Activated CD4-positive, alpha-beta T cell treated with anti-CD3 and anti-CD28 coated beads, Interleukin-2, Interleukin-4, amounts not matched to agents 100 ng/mL and 50 ng/mL, durations not matched to agents 16 hours and 8 hours (primary cell): ENCODE data around the gene TMEM247.
A peak's percentile ranks its signal among the peaks of the same experiment; 100 is the strongest.

Source experiments
- DNase-seq: peaks from one replicate; pipeline ENCODE4 v3.0.0-alpha.2; 2020; ENCODE audit warnings: low spot score

TMEM247 gene

GRCh38 chr2:46489423-46490174 lies 10.2 kb downstream of the TMEM247 start:
- no peak for DNase-seq

- DNase-seq, result no peak
Observed at GRCh38 chr2:46490521-46491141, 11.3 kb downstream of the TMEM247 start.

- DNase-seq, result no peak
Observed at GRCh38 chr2:46492301-46492700, 12.9 kb downstream of the TMEM247 start.

GRCh38 chr2:46493241-46493970 lies 14.0 kb downstream of the TMEM247 start:
- DNase-seq, result peak; percentile 17

GRCh38 chr2:46493971-46494250 lies 14.5 kb downstream of the TMEM247 start:
- no peak for DNase-seq

DNA sequence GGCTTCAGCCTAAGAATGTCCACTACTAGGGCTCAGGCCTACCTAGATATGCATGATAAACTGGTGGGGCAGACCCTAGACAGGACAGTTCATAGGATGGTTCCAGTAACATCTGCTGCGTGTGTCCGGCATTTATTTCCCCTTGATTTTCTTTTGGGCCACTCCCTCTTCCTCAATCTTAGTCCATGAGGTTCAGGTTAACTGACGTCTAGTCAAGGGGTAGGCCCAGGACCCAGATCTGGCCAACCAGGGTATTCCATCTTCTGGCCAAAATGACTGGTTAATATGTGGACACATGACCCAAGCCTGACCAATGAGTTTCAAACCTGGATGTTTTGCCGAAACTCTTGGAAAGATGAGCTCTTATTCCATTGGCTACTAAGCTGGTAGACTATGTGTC lies 15.2 kb downstream of the TMEM247 start:
- no peak for DNase-seq

DNA sequence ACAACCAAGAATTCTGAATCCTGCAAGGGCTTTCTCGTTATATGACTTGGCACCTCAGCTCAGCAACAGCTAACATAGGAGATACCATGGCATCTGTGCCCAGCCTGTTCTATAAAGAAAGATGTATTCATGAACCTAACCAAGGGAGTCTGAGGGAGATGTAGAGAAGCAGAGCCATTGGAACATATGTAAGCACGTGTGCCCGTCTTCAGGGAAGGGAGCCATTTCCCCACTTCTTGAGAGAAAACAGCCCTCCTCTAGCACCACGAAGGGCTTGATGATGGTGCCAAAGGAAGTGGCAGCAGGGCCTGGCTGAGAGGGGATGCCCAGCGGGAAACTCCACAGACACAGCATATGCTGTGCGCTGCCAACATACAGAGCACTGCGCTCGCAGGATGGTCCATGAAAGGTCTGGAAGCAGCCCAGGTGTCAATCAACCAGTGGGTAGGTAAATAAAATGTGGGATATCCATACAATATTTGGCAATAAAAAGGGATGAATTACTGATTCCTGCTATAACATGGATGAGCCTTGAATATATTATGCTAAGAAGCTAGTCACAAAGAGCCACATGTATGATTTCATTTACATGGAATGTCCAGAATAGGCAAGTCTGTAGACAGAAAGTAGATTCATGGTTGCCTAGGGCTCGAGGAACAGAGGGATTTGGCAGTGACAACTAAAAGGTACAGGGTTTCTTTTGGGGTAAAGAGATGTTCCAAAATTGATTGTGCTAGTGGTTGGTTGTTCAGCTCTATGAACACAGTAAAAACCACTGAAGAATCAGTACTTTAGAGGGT lies 16.1 kb downstream of the TMEM247 start:
- DNase-seq, result no peak

GRCh38 chr2:46497766-46498165 lies 18.4 kb downstream of the TMEM247 start:
- DNase-seq, result no peak

- no peak for DNase-seq
Observed at GRCh38 chr2:46498681-46499080, 19.3 kb downstream of the TMEM247 start.

- DNase-seq, result no peak
Observed at GRCh38 chr2:46499392-46499785, 20.0 kb downstream of the TMEM247 start.

DNA sequence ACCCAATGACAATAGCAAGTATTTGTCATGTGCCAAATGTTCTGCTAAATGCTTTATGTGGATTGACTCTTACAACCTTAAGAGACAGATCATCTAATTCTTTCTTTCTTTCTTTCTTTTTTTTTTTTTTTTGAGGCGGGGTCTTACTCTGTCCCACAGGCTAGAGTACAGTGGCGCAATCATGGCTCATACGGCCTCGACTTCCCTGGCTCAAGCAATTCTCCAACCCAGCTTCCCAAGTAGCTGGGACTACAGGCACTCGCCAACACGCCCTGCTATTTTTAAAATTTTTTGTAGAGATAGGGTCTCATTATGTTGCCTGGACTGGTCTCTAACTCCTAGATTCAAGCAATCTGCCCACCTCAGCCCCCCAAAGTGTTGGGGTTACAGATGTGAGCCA lies 21.4 kb downstream of the TMEM247 start:
- DNase-seq, result no peak

DNA sequence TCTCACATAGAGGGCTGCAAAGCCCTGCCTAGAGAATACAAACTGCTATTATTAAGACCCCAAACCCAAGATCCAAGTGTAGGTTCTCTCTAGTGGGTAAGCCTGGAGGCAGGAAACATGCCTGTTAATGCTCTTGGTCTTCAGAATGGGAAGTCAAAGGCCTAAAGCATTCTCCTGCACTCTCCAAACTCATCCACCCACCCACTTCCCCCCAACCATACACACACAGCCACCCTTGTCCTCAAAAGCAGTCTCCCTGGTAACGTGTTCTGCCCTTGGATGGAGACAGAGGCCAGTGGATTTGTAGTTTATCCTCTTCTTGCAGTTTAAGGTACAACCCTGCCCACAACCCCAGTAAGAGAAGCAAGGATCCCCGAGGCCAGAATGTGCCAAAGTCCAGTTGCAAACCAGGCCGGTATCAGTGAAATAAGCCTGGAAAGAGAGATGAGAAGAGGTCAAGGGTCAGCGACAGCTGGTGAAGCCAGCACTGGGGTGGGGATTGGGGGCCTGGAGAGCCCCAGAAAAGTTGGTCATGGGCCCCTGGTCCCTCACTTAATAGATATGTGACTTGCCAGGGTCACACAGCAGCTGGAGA lies 23.0 kb downstream of the TMEM247 start:
- DNase-seq, result no peak

DNA sequence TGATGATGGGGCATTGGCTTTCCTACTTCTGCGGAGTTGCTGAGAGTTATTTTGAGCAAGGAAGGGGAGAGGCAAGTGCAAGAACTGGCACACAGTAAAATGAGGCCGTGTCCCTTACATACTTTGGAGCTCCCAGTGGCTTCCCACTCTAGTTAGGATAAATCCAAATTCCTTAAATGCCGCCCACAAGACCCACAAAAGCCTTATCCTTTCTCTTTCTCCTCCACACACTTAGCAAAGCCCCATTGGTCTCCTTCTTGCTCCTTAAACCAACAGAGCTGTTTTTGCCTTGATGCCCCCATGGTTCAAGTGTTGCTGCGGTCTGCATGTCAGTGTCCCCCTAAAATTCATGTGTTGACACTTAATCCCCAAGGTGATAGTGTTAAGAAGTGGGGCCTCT lies 24.3 kb downstream of the TMEM247 start:
- DNase-seq, result no peak

DNA sequence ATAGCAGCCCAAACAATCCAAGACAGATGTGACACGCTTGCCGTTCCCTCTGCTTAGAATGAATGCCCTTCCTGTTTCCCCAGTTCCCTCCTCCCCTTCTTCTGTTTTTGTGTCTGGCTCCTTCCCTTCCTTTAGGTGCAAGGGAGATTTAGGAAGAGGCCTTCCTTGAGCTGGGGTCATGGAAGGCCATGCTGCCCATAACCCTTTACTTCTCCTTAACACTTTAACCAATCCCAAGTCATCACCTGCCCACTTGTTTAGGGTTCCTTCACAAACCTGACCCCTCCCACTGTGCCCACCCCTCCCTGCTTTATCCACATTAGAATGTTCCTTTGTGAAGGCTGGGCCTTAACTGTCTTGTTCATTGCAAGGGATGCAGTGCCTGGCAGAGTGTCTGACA lies 24.9 kb downstream of the TMEM247 start:
- no peak for DNase-seq

- no peak for DNase-seq
Observed at GRCh38 chr2:46504685-46505471, 25.5 kb downstream of the TMEM247 start.

DNA sequence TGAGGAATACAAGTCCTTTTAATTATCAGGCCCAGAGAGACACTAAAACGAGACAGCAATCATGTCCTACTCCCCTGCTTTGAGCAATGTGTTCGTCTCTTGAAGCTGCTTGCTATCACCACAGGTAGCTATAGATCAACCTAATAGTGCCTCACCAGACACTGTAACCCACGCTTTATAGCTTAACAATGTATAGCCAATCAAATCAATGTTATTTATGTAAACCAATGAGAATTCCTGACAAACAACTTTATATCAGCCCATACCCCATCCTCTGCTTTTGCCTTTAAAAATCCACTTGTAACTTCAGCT lies 26.1 kb downstream of the TMEM247 start:
- DNase-seq, result no peak

- no peak for DNase-seq
Observed at GRCh38 chr2:46506131-46506706, 26.9 kb downstream of the TMEM247 start.

DNA sequence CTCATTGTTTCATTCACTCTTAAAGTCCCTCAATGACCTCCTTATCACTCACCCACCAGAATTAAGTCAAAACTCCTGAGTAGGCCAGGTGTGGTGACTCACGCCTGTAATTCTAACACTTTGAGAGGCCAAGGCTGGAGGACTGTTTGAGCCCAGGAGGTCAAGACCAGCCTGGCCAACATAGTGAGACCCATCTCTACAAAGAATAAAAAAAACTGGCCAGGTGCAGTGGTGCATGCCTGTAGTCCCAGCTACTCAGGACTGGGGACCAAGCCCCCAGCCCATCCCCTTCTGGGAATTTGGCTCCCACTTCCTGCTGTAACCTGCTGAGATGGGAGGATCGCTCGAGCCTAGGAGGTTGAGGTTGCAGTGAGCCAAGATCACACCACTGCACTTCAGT lies 28.9 kb downstream of the TMEM247 start:
- DNase-seq, result no peak

DNA sequence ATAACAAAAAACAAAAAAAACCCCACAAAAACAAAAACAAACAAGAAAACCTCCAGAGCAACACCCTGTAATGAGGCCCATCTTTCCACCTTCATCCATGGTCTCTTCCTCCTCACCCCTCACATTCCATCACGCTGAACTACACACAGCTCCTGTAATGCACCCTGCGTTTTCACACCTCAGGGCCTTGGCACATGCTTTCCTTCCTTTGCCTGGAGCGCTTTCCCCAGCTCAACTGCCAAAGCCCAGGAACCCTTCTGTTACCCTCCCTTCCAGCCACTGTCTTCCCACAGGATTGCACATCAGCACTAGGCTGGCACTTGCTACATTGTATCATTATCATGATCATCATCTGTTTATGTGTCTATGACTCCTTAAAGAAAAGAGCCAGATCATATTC lies 29.4 kb downstream of the TMEM247 start:
- DNase-seq, result no peak

- no peak for DNase-seq
Observed at GRCh38 chr2:46509804-46510203, 30.4 kb downstream of the TMEM247 start.

- DNase-seq, result no peak
Observed at GRCh38 chr2:46510598-46511177, 31.3 kb downstream of the TMEM247 start.
